Bronchial epithelial cell (primary cell): ENCODE data around the gene PI4KA. TPM values are rescaled to one million over a fixed set of nuclear protein-coding genes. Genes with fewer than 3 reads are reported as not detected.
"Not testable (repeated sequence)": the region's sequence is repeated elsewhere in the genome, so short reads cannot be mapped to it uniquely, and the experiment has no call there.

Source experiments
- DNase-seq: peaks from one replicate; pipeline ENCODE4 v3.0.0-alpha.2; 2010; ENCODE audit warnings: low read depth
- FAIRE-seq: peaks from 2 replicates; lab custom pipeline; 2011; peaks lifted over from hg19 to GRCh38; lab: Jason Lieb, UNC
- H3K27me3 ChIP-seq: 2 replicates; pipeline ENCODE4 v1.5.1; 2011; ENCODE audit warnings: low read length; ENCODE audit not compliant: control insufficient read depth, insufficient read depth
- H3K36me3 ChIP-seq: 2 replicates; pipeline ENCODE4 v1.5.1; 2011; ENCODE audit warnings: low read length; ENCODE audit not compliant: control insufficient read depth, insufficient read depth
- H3K4me3 ChIP-seq: 2 replicates; pipeline ENCODE4 v1.5.1; 2011; ENCODE audit warnings: mild to moderate bottlenecking, low read depth, low read length, control low read depth
- total RNA-seq: library from RNA; depleted of rRNA; stranded (reverse); fragments of >200 nt; gene quantifications from 2 replicates; pipeline ENCODE4 v1.2.1, GENCODE V29; 2014
- TF ChIP-seq, protein P1 (sequence below): IDR thresholded peaks from 2 replicates; pipeline ENCODE4 v1.5.1; 2011; ENCODE audit warnings: mild to moderate bottlenecking, moderate library complexity, low read length, control low read depth, inconsistent platforms; ENCODE audit not compliant: insufficient read depth, severe bottlenecking

The PI4KA gene
- total RNA-seq, 1 donor from 2014 or later: 9.5 TPM

DNA sequence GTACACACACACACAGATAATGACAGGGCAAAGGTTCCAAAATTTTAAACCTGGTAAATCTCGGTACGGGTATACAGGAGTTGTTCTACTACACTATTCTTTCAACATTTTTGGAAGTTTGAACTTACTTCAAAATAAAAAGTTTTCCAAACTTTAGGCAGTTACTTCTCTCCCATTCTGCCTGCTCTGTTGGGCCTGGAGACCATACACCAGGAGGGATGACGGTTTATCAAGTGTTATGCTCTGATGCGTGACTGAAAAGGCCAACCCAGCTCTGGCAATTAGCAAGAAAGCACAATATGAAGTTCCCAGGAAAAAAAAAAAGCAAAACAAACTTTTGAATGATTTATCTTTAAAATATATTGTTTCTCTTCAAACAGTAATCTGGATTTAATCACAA is 83.7 kb downstream of the PI4KA start:
- TF ChIP-seq, protein P1, sequence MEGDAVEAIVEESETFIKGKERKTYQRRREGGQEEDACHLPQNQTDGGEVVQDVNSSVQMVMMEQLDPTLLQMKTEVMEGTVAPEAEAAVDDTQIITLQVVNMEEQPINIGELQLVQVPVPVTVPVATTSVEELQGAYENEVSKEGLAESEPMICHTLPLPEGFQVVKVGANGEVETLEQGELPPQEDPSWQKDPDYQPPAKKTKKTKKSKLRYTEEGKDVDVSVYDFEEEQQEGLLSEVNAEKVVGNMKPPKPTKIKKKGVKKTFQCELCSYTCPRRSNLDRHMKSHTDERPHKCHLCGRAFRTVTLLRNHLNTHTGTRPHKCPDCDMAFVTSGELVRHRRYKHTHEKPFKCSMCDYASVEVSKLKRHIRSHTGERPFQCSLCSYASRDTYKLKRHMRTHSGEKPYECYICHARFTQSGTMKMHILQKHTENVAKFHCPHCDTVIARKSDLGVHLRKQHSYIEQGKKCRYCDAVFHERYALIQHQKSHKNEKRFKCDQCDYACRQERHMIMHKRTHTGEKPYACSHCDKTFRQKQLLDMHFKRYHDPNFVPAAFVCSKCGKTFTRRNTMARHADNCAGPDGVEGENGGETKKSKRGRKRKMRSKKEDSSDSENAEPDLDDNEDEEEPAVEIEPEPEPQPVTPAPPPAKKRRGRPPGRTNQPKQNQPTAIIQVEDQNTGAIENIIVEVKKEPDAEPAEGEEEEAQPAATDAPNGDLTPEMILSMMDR: no peak
- no peak for DNase-seq
- no peak for FAIRE-seq

DNA sequence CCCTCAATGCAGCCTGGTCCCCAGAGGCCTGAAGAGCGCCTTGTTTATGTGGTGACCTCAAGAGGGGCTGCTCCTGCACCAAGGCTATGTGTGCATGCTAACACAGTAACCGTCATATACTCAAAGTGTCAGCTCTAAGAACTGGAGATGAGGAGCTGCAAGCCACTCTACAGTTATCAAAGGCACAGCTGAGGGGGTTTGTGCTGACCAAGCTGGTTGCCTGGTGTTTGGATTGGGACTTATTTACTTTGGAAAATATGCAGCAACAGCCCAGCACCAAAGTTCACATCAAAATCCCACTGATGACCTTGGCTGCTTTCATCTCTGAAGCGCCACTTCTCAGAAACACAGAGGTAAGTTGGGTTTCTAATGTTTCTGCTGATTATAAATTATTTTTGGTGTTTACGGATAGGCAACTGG is 84.8 kb downstream of the PI4KA start, which contains the start of gene SERPIND1:
Gene SERPIND1 (plus strand): TSS at position 321 of the 420 bp plus-strand sequence. CDS start 5,200 bp downstream, outside the sequence.
- no peak for FAIRE-seq
- no peak for DNase-seq
- Histone ChIP-seq H3K4me3 (no peak within 1 kb of the TSS), H3K27me3 (no peaks in the 10 kb centered on the region), H3K36me3 (no peaks in the 10 kb centered on the region)
- TF ChIP-seq, protein P1: no peak

More for the DNA sequence above, 83.7 kb downstream of the PI4KA start:
- H3K4me3 ChIP-seq: no peak overlapping the region
- no peaks in the 10 kb centered on the region for H3K36me3 ChIP-seq
- H3K27me3 ChIP-seq: no peaks in the 10 kb centered on the region

DNA sequence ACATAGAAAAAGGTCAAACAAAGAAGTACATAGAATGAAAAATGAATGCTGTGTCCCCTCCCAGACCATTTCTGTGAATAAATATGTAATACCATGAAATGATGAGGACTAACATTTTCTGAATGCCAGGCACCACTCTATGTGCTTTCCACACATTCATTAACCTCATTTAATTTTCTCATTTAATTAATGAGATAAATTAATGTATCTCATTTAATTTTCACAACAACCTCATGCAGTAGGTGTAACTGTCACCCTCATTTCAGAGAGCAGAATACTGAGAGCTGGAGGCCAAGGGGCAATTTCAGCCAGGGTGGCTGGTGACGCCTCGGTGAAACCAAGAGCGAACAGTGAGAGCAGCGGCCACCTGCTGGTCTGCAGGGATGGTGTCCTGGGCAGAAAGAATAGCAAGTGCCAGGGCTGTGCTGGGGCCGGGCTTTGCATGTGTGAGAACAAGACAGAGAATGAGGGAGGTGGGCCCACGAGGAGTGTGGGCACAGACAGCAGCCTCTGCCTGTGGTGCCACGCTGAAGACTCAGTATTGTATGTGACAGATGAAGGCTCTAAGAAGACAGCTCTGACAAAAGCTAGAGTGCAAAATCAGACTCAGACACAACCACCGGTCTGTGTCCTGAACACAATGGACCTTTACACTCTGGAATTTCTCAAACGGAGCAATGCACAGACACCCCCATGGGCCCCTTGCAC is 86.5 kb downstream of the PI4KA start:
- Histone ChIP-seq H3K36me3 (no peaks in the 10 kb centered on the region), H3K4me3 (no peak overlapping the region), H3K27me3 (no peaks in the 10 kb centered on the region)
- no peak for FAIRE-seq
- DNase-seq: no peak
- TF ChIP-seq, protein P1: peak; percentile 7

DNA sequence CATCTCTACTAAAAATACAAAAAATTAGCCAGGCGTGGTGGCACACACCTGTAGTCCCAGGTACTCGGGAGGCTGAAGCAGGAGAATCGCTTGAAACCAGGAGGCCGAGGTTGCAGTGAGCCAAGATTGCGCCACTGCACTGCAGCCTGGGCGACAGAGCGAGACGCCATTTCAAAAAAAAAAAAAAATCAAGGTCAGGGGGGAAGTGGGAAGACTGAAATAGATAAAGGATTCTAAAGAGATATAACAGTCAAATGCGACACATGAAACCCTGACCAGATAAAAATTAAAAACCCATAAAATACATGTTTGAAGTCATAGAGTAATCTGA is 89.2 kb downstream of the PI4KA start:
- H3K27me3 ChIP-seq, FAIRE-seq, H3K4me3 ChIP-seq, DNase-seq, H3K36me3 ChIP-seq: not testable (repeated sequence)

DNA sequence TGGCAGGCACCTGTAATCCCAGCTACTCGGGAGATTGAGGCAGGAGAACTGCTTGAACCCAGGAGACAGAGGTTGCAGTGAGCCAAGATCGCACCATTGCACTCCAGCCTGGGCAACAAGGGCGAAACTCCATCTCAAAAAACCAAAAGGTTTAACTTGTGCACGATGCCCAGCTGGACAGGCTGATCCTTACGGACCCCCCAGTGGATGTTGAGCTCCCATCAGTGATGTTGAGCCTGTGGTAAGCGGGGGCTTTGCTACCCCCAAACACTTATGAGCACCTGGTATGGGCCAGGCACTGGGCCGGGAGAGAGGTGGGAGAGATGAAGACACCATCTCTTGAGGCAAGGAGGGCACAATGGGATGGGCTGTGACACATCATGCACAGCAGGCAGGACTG is 92.1 kb downstream of the PI4KA start:
- no peaks in the 10 kb centered on the region for H3K27me3 ChIP-seq
- H3K36me3 ChIP-seq: peaks cover 8% of the 10 kb centered on the region
- no peak overlapping the region for H3K4me3 ChIP-seq
- no peak for DNase-seq
- TF ChIP-seq, protein P1: no peak
- peak; percentile 43 for FAIRE-seq

DNA sequence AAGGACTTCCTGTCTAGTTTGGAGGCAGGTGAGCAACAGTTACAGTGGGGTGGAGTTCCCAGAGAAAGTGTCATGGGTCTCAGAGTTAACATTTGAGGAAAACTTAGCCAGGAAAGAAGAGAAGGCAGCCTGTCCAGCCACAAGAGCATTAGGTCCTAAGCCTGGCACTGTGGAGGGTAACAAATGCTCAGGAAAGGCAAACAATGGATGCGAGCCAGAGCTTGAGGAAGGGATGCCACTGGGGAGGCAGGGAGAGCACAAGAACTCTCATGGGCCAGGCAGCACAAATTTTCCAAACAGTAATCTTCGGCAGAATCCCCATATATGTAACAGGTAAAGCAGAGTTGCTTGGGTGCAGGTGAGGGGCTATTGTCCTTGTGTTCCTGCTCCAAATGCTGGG is 92.7 kb downstream of the PI4KA start:
- Histone ChIP-seq H3K36me3 (peaks cover 8% of the 10 kb centered on the region), H3K4me3 (no peak overlapping the region), H3K27me3 (no peaks in the 10 kb centered on the region)
- DNase-seq (no peak), FAIRE-seq (no peak)
- TF ChIP-seq, protein P1: no peak
